IMR-90 (cell line): Measurements from ENCODE around the gene MYO3B. TPM values are rescaled to one million over a fixed set of nuclear protein-coding genes. Genes with fewer than 3 reads are reported as not detected.

Experiments used
- ATAC-seq: fragments of 200-7000 bp; cut with Tn5 transposase; 2 replicates; pipeline ENCODE4 v1.9.1; 2020; ENCODE audit warnings: low read depth, mild to moderate bottlenecking, moderate library complexity
- BruUV-seq: library from RNA; stranded (reverse); fragments of 400-500 nt; replicated peaks from 2 replicates; lab custom pipeline; 2021; lab: Mats Ljungman, UMichigan
- CTCF ChIA-PET: fragments of 300-600 bp; formaldehyde crosslinking; extraction: SDS; loops from one replicate; lab custom pipeline; 2021; ENCODE audit warnings: antibody characterized with exemption; lab: Yijun Ruan, JAX
- POLR2A ChIA-PET: fragments of 300-600 bp; sonication (Branson Sonifier 250); formaldehyde crosslinking; loops from one replicate; lab custom pipeline; 2022; ENCODE audit warnings: antibody characterized with exemption; ENCODE audit not compliant: unreplicated experiment; lab: Charles Lee
- DNase-seq: peaks from one replicate; pipeline ENCODE4 v3.0.0; 2013
- H2AFZ ChIP-seq: replicated peaks from 2 replicates; pipeline ENCODE3; 2013; ENCODE audit warnings: low read length, mild to moderate bottlenecking; ENCODE audit not compliant: poor library complexity
- H2AK5ac ChIP-seq: 2 replicates; pipeline ENCODE4 v1.6.1; 2013; ENCODE audit warnings: low read depth, low read length, inconsistent platforms
- H2AK9ac ChIP-seq: replicated peaks from 2 replicates; pipeline ENCODE3; 2013; ENCODE audit warnings: mild to moderate bottlenecking, low read depth, low read length, moderate library complexity; ENCODE audit not compliant: poor library complexity
- H2BK120ac ChIP-seq: 2 replicates; pipeline ENCODE4 v1.6.1; 2013; ENCODE audit warnings: low read depth, low read length, inconsistent platforms
- H2BK15ac ChIP-seq: 3 replicates; pipeline ENCODE4 v1.6.1; 2013; ENCODE audit warnings: low read depth, low read length, inconsistent platforms
- H2BK20ac ChIP-seq: 2 replicates; pipeline ENCODE4 v1.6.1; 2013; ENCODE audit warnings: low read depth, mild to moderate bottlenecking, inconsistent platforms, low read length, moderate library complexity
- H2BK5ac ChIP-seq: 2 replicates; pipeline ENCODE4 v1.6.1; 2013; ENCODE audit warnings: mild to moderate bottlenecking, low read depth, low read length, inconsistent platforms; ENCODE audit not compliant: poor library complexity, severe bottlenecking
- H3K14ac ChIP-seq: replicated peaks from 2 replicates; pipeline ENCODE4 v1.6.1; 2013; ENCODE audit warnings: low read depth, low read length, inconsistent platforms
- H3K18ac ChIP-seq: 2 replicates; pipeline ENCODE4 v1.6.1; 2013; ENCODE audit warnings: low read depth, low read length, control low read depth
- H3K23ac ChIP-seq: 2 replicates; pipeline ENCODE4 v1.6.1; 2013; ENCODE audit warnings: low read depth, low read length, inconsistent platforms
- H3K27ac ChIP-seq: 2 replicates; pipeline ENCODE4 v1.5.1; 2013; ENCODE audit warnings: mild to moderate bottlenecking, control low read depth, low read length; ENCODE audit not compliant: insufficient read depth
- H3K27me3 ChIP-seq: 2 replicates; pipeline ENCODE4 v1.6.1; 2013; ENCODE audit warnings: low read length; ENCODE audit not compliant: control insufficient read depth, insufficient read depth
- H3K36me3 ChIP-seq: 2 replicates; pipeline ENCODE4 v1.6.1; 2013; ENCODE audit warnings: low read length, mixed read lengths; ENCODE audit not compliant: control insufficient read depth, insufficient read depth
- H3K4ac ChIP-seq: 2 replicates; pipeline ENCODE4 v1.6.1; 2013; ENCODE audit warnings: low read depth, low read length, inconsistent platforms
- H3K4me1 ChIP-seq: 2 replicates; pipeline ENCODE4 v1.6.1; 2013; ENCODE audit warnings: low read length, mixed read lengths; ENCODE audit not compliant: control insufficient read depth, insufficient read depth
- H3K4me2 ChIP-seq: 2 replicates; pipeline ENCODE4 v1.6.1; 2013; ENCODE audit warnings: low read depth, mild to moderate bottlenecking, control low read depth, low read length, moderate library complexity
- H3K4me3 ChIP-seq: 2 replicates; pipeline ENCODE4 v1.5.1; 2013; ENCODE audit warnings: low read depth, mild to moderate bottlenecking, control low read depth, low read length, moderate library complexity; ENCODE audit not compliant: insufficient read depth
- H3K56ac ChIP-seq: 2 replicates; pipeline ENCODE4 v1.6.1; 2013; ENCODE audit warnings: low read length, inconsistent platforms; ENCODE audit not compliant: insufficient read depth; ENCODE audit errors: extremely low read depth
- H3K79me1 ChIP-seq, 2 experiments: 2 replicates each; pipeline ENCODE4 v1.6.1; 2013; ENCODE audit warnings: low read length in 2 of 2, inconsistent platforms in 1 of 2, low read depth in 1 of 2
- H3K9ac ChIP-seq: 2 replicates; pipeline ENCODE4 v1.6.1; 2013; ENCODE audit warnings: low read depth, low read length, control low read depth
- H3K9me1 ChIP-seq: 2 replicates; pipeline ENCODE4 v1.6.1; 2013; ENCODE audit warnings: low read length, inconsistent platforms; ENCODE audit not compliant: insufficient read depth
- H3K9me3 ChIP-seq: 2 replicates; pipeline ENCODE4 v1.6.1; 2013; ENCODE audit warnings: low read length; ENCODE audit not compliant: control insufficient read depth, insufficient read depth
- H4K20me1 ChIP-seq: 2 replicates; pipeline ENCODE4 v1.6.1; 2013; ENCODE audit warnings: low read length, inconsistent platforms; ENCODE audit not compliant: insufficient read depth
- H4K5ac ChIP-seq: 2 replicates; pipeline ENCODE4 v1.6.1; 2013; ENCODE audit warnings: mild to moderate bottlenecking, low read depth, low read length, control low read depth
- H4K8ac ChIP-seq, 2 experiments: 2 replicates each; pipeline ENCODE4 v1.6.1; 2013; ENCODE audit warnings: low read depth in 2 of 2, low read length in 2 of 2, control low read depth in 1 of 2, inconsistent platforms in 1 of 2
- H4K91ac ChIP-seq: 2 replicates; pipeline ENCODE4 v1.6.1; 2013; ENCODE audit warnings: low read depth, low read length, inconsistent platforms; ENCODE audit not compliant: insufficient read depth
- BHLHE40 ChIP-seq: fragments of 150-350 bp; IDR thresholded peaks from 2 replicates; pipeline ENCODE4 v1.6.1; 2016; ENCODE audit warnings: mild to moderate bottlenecking, low read depth, low read length
- CEBPB ChIP-seq: IDR thresholded peaks from 2 replicates; pipeline ENCODE4 v1.6.1; 2012; ENCODE audit warnings: low read depth, low read length, improper control_type of control experiment
- CHD1 ChIP-seq: IDR thresholded peaks from 2 replicates; pipeline ENCODE4 v1.6.1; 2012; ENCODE audit warnings: low read depth, low read length, improper control_type of control experiment
- ELK1 ChIP-seq: fragments of 150-350 bp; IDR thresholded peaks from 2 replicates; pipeline ENCODE4 v1.6.1; 2016; ENCODE audit warnings: low read depth, mild to moderate bottlenecking, low read length, moderate library complexity, borderline replicate concordance
- FOS ChIP-seq: fragments of 150-350 bp; IDR thresholded peaks from 2 replicates; pipeline ENCODE4 v1.6.1; 2016; ENCODE audit warnings: low read depth, low read length
- MAFK ChIP-seq: IDR thresholded peaks from 2 replicates; pipeline ENCODE4 v1.6.1; 2012; ENCODE audit warnings: low read depth, low read length, improper control_type of control experiment
- MAZ ChIP-seq: IDR thresholded peaks from 2 replicates; pipeline ENCODE4 v1.6.1; 2012; ENCODE audit warnings: low read depth, mild to moderate bottlenecking, low read length, improper control_type of control experiment, moderate library complexity, borderline replicate concordance
- MXI1 ChIP-seq: IDR thresholded peaks from 2 replicates; pipeline ENCODE4 v1.6.1; 2012; ENCODE audit warnings: low read depth, mild to moderate bottlenecking, low read length, moderate library complexity, borderline replicate concordance
- NFE2L2 ChIP-seq: fragments of 150-350 bp; IDR thresholded peaks from 2 replicates; pipeline ENCODE4 v1.6.1; 2016; ENCODE audit warnings: low read depth, mild to moderate bottlenecking, low read length
- POLR2A ChIP-seq: IDR thresholded peaks from 2 replicates; pipeline ENCODE4 v1.6.1; 2012; ENCODE audit warnings: mild to moderate bottlenecking, low read depth, low read length
- RAD21 ChIP-seq: IDR thresholded peaks from 2 replicates; pipeline ENCODE4 v1.6.1; 2012; ENCODE audit warnings: low read length, improper control_type of control experiment
- RCOR1 ChIP-seq: IDR thresholded peaks from 2 replicates; pipeline ENCODE4 v1.6.1; 2012; ENCODE audit warnings: mild to moderate bottlenecking, low read length, improper control_type of control experiment; ENCODE audit not compliant: insufficient replicate concordance
- RFX5 ChIP-seq: IDR thresholded peaks from 2 replicates; pipeline ENCODE4 v1.8.0; 2012; ENCODE audit warnings: low read depth, mild to moderate bottlenecking, low read length, moderate library complexity
- SMC3 ChIP-seq: fragments of 150-350 bp; IDR thresholded peaks from 2 replicates; pipeline ENCODE4 v1.6.1; 2016; ENCODE audit warnings: low read depth, mild to moderate bottlenecking, antibody characterized with exemption, low read length, moderate library complexity
- USF2 ChIP-seq: fragments of 150-350 bp; IDR thresholded peaks from 2 replicates; pipeline ENCODE4 v1.6.1; 2017; ENCODE audit warnings: mild to moderate bottlenecking, antibody characterized with exemption, low read length, low read depth
- dilution Hi-C: fragments of 300-500 bp; cut with HindIII; formaldehyde crosslinking; loops from one replicate; pipeline ENCODE4 v1.14.3; 2018; ENCODE audit warnings: low sequenced_read_pairs; ENCODE audit not compliant: unreplicated experiment
- in situ Hi-C: fragments of 300-500 bp; cut with MboI; formaldehyde crosslinking; loops from 3 replicates; pipeline ENCODE4 v1.14.3; 2019; ENCODE audit warnings: low sequenced_read_pairs, inconsistent platforms, mixed read lengths
- intact Hi-C: fragments of 100-400 bp; cut with micrococcal nuclease; formaldehyde crosslinking; loops from 2 replicates; pipeline ENCODE4 v1.10.0; 2022
- polyA plus RNA-seq, 3 experiments: library from polyadenylated mRNA; depleted of rRNA; stranded (reverse); fragments of >200 nt; gene quantifications; 2 replicates each; pipeline ENCODE4 v1.2.3, GENCODE V29; 2012; ENCODE audit warnings: low replicate concordance in 1 of 3
- total RNA-seq: library from RNA; depleted of rRNA; stranded (reverse); fragments of >200 nt; gene quantifications from 2 replicates; pipeline ENCODE4 v1.2.3, GENCODE V29; 2012
- TF ChIP-seq, protein P1 (sequence below): conservative IDR thresholded peaks from 2 replicates; pipeline ENCODE4 v1.5.1; 2012; ENCODE audit warnings: mild to moderate bottlenecking, low read depth, low read length, improper control_type of control experiment

MYO3B gene
- total and polyA plus RNA-seq, 2 of the 4 experiments (the other 2 are of a cell fraction), result 0.02 TPM; not detected in 1

DNA sequence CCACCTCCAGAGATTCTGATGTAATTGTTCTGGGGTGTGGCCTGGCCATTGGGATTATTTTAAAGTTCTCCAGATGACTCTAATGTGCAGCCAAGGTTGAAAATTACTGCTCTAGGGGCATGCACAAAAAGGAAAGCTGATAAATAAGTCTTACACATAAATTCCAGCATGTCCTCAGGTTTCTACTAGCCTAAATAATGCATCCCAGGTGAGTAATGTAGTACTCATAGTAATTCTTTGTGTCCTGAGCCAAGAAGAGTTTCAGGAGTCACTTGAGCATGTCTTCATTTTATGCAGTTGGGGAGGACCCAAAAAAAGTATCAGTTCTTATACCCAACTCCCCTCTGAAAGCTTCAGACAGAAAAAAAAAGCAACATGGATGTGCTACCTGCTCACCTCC lies 407.1 kb downstream of the MYO3B start:
- H3K18ac ChIP-seq, result no peak overlapping the region
- ATAC-seq (no peak), DNase-seq (no peak)
- H4K20me1 ChIP-seq, result no peaks in the 10 kb centered on the region
- H4K91ac ChIP-seq, result no peak overlapping the region
- no peak overlapping the region for H3K56ac ChIP-seq
- H2BK120ac ChIP-seq, result no peak overlapping the region
- no peak overlapping the region for H3K4me2 ChIP-seq
- POLR2A ChIA-PET, result no interaction called here
- no peak overlapping the region for H2AK5ac ChIP-seq
- no peaks in the 10 kb centered on the region for H3K9me3 ChIP-seq
- H2AFZ ChIP-seq, result no peak overlapping the region
- no peaks in the 10 kb centered on the region for H3K79me1 ChIP-seq
- no peaks in the 10 kb centered on the region for H3K4me1 ChIP-seq
- no peak overlapping the region for H4K8ac ChIP-seq
- H2AK9ac ChIP-seq, result no peak overlapping the region
- no peaks in the 10 kb centered on the region for H3K27me3 ChIP-seq
- H2BK20ac ChIP-seq, result no peak overlapping the region
- CTCF ChIA-PET, result interaction anchor here (0.8 to 1.0 kb wide), 2 partner anchors 14 to 62 kb away, joined by 3 read pairs; no protein-coding TSS in a partner anchor
- H4K5ac ChIP-seq, result no peak overlapping the region
- no peak overlapping the region for H3K14ac ChIP-seq
- no peak overlapping the region for H2BK15ac ChIP-seq
- dilution Hi-C loops (no loop called here), intact Hi-C loops (no loop called here), in situ Hi-C loops (no loop called here)
- no peak overlapping the region for H3K4ac ChIP-seq
- H3K4me3 ChIP-seq, result no peak overlapping the region
- H3K23ac ChIP-seq, result no peak overlapping the region
- TF ChIP-seq MXI1 (no peak), RCOR1 (no peak), ELK1 (no peak), FOS (no peak), MAZ (no peak), USF2 (no peak), RFX5 (no peak), BHLHE40 (no peak), SMC3 (no peak), MAFK (no peak), CHD1 (no peak), POLR2A (no peak), RAD21 (no peak), NFE2L2 (no peak), CEBPB (no peak)
- TF ChIP-seq, protein P1, sequence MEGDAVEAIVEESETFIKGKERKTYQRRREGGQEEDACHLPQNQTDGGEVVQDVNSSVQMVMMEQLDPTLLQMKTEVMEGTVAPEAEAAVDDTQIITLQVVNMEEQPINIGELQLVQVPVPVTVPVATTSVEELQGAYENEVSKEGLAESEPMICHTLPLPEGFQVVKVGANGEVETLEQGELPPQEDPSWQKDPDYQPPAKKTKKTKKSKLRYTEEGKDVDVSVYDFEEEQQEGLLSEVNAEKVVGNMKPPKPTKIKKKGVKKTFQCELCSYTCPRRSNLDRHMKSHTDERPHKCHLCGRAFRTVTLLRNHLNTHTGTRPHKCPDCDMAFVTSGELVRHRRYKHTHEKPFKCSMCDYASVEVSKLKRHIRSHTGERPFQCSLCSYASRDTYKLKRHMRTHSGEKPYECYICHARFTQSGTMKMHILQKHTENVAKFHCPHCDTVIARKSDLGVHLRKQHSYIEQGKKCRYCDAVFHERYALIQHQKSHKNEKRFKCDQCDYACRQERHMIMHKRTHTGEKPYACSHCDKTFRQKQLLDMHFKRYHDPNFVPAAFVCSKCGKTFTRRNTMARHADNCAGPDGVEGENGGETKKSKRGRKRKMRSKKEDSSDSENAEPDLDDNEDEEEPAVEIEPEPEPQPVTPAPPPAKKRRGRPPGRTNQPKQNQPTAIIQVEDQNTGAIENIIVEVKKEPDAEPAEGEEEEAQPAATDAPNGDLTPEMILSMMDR, result no peak
- no TSS peak for BruUV-seq
- no peaks in the 10 kb centered on the region for H3K36me3 ChIP-seq
- H3K9ac ChIP-seq, result no peak overlapping the region
- H3K9me1 ChIP-seq, result no peaks in the 10 kb centered on the region
- H3K27ac ChIP-seq, result no peak overlapping the region
- no peak overlapping the region for H2BK5ac ChIP-seq
